GM21825 (cell line): Measurements from ENCODE around the gene GRK5.

Experiments
- ATAC-seq: cut with Tn5 transposase; IDR thresholded peaks from one replicate; pipeline ENCODE4 v1.9.1; 2021; ENCODE audit warnings: mild to moderate bottlenecking, moderate library complexity; ENCODE audit not compliant: unreplicated experiment

GRK5 gene

DNA sequence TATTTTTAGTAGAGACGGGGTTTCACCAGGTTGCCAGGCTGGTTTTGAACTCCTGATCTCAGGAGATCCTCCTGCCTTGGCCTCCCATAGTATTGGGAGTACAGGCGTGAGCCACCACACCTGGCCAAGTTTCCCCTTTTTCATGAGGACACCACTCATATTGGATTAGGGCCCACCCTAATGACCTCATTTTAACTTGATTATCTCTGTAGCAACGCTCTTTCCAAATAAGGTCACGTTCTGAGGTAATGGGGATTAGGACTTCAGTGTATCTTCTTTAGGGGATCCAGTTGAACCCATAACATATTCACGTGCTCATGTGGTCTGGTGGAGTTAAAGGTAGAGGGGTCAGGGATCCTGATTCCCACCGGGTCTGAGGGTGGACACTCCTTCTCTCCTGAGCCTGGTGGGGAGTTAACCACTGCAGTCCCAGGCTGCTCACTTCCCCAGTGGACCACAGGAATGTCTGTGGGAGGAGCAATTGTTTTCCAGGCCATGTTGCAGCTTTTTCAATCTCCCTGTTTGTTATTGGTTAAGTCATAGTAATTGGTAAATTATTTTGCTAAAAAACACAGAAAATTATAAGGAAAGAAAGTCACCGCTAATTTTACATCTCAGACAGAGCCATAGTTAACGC is 130.5 kb downstream of the GRK5 start:
- no peak for ATAC-seq

DNA sequence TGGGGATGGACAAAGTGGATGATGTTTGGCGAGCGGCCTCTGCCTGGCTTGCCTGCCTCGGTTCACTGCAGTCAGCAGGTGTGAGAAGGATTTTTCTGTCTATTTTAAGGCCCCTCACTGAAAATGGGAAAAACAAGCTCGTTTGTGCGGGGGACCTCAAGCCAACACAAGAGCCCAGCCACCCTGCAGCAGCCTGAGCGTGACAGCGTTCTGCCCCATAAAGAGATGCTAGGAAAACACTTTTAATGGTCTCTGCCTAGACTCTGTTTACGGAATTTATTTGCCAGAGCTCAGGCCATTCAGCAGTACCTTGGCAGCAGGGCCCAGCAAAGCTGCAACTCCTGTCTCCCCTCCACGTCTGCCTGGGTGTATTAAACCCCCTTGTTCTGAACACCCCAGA is 131.7 kb downstream of the GRK5 start:
- no peak for ATAC-seq

DNA sequence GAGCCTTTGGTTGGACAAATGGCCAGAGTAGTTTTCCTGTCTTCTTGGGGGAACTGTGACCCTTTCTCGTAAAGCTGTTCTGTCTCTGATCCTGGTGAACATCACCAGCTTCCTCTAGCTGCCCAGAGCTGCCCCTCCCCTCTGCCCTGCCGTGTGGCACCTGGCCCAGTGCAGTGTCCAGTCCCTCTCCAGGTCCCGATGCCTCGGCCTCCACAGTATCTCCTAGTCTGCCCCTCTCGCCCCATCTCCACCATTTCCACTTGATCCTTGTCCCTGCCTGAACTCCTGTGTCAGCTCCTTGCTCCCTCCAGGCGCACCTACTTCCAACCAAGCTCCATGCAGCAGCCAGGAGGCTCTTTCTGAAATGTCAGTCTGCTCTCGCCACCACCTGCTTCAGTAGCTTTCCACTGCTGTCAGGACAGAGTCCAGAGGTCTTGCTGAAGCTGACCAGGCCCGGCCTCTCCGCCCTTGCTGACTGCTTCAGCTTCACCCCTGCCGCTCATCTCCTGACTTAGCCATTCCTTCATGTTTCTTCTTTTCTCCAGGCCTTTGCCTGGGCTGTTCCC is 133.6 kb downstream of the GRK5 start:
- no peak for ATAC-seq

DNA sequence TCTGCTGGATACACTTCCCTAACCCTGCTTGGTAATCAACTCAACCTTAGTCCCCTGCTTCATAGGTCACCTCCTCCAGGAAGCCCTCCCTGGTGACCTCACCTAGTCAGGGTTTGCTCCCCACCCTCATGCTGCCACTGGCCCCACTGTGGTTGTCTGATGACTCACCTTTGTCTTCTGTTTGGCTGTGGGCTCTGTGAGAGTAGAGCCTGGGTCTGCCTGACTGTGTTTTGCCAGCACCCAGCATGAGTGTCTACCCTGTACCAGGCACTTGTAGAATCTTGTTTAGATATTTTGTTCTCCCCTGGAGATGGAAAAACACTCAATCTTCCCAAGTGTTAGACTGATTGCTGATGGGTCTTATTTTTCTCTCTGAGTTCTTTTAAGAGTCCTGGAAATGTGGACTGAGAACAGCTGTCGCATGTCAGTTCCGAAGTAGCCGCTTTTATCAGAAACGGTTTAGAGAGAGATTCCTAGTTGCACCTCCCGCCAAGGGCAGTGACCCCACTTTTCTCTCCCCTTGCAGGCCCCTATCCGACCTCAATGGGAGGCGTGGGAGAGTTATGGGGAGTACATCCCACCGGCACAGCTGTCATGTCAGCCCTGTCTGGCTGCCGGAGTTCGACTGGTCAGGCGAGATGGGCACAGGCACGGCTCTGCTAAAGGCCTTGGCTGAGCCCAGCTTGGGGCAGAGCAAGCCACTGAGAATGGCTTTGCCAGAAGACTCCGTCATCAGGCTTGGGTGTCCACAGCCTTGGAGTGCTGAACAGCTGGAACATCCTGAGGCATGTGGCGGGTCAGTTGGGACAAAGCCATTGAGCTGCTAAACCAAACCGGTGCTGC is 134.3 kb downstream of the GRK5 start:
- ATAC-seq = peak; percentile 63

DNA sequence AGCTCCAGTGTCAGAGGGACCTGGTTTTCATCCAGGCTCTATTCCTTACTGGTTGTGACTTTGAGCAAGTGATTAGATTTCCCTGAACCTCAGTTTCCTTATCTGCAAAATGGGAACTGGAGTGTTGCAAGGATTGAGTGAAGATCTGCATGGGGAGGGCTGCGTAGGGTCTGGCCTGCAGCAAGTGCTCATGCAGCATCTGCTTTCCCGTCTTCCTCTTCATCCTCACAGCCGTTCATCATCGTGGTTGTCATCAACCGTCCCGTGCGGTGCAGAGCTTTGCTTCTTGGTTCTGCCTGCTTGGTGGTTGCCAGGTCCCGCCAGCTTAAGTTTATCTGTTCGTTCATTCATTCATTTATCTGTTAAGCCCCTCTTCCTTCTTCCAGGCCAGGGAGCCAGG is 135.0 kb downstream of the GRK5 start:
- no peak for ATAC-seq

DNA sequence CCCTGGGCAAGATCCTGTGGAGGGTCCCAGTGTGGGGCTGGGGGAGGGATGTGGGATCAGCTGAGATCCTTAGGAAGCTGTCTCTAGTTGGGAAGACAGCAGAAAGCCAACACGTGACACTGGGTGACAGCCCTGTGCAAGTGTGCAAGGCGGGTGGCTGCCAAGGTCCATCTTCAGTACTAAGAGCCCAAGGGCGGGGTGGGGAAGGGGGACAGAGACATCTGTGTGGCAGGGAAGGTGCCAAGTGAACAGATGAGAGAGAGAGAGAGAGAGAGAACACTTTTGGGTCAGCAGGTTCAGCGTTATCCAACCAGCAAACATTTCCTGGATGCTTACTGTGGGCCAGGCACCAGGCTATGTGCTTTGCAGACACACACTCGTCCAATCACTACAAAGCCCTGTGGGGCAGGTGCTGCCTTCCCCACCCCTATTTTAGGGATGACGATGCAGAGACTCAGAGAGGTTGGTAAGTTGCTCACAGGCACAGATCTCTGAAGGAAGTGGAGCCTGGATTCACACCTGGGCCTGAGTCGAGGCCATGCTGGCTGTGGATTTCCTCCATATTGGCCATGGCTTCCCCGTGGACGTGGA is 135.7 kb downstream of the GRK5 start:
- no peak for ATAC-seq

DNA sequence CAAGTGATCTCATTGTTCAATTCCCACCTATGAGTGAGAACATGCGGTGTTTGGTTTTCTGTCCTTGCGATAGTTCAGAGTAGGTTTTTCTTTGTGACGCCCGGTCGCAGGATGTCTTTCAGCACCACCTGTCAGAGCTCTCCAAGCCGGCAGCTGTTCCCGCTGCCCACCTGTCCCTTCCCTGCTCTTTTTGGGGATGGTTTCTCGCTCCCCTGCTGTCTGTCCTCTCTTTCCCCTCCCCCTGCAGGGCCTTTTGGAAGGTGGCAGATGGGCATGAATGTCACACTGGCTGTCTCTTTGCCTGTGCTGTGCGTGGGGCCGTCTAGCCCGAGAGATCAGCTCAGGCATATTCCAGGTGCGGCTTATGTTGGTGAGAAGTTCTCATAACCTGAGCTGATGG is 137.0 kb downstream of the GRK5 start:
- no peak for ATAC-seq

DNA sequence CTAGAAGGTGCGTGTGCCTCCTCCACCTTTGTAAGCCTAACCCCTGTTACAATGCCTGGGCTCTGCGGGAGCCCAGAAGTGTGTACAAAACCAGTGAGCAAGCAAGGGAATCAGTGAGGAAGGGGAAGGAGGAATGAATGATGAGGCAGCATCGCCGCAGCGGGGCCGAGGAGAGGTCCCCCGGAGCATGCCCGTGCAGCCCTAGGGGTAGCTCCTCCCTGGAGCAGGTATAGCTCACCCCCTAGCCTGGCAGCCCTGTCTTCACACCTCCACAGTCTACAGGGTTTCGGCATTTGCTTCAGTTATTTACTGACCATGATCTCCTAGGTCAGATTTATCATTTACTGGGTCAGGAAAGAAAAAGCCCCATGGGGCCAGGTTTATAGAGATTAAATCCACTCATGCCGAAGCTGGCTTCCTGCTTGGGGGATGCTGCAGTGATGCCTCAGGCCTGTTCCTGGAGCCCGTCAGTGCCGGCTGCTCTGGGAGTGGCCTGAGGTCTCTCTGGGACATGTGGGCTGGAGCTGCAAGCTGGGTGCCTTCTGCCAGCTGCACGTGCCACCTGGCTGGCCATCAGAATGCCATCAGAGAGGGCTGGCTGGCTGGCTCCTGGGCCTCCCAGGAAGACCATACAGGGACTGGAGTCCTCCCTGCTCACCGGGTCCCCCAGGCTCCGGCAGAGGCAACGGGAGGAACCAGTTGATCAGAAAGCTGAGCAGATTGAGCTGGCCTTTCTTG is 138.9 kb downstream of the GRK5 start:
- ATAC-seq = no peak

DNA sequence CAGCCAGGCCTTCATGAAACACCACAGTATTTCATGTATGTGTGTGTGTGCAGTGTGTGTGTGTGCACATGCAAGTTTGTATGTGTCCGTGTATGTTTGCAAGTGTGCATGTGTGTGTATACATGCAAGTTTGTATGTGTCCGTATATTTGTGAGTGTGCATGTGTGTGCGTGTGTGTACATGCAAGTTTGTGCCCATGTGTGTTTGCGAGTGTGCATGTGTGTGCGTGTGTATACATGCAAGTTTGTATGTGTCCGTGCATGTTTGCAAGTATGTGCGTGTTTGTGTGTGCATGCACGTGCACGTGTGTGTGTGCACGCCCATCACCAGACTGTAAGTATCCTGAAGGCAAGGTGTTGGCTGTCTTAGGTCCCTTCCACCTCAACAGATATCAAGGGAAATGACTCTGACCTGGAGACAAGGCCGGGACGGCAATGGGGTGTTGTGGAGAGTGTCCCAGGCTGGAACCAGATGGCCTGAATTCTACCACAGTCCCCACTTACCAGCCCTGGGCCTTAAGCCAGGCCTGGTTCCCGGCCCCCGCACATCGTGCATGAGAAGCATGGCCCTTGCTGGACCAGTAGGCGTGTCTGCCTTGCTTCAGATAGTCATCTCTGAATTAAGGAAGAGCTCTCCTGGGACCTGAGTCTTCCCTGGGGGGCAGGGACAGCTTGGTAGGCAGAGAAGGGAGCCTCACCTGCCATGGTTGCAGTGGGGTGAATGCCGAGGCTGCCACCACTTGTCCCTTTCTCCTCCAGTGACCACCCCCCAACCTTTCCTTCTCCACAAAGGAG is 140.0 kb downstream of the GRK5 start:
- ATAC-seq = no peak

DNA sequence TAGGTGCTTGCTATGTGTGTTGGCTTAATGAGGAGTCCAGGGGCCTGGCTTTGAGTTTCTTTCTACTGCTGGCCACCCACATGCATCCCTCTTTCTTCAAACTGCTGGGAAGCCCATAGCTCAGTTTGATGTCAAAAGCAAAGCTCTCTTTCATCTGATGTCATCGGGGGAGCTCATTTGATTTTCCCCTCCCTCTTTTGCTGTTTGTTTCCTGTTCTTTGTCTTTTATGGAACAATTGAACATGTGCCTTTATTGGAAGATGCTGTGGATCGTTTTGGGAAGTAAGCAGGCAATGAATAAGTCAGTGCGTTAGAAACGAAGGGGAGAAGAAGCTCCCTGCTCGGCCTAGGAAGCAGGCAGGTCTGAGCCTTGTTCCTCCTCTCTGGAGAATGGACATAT is 140.7 kb downstream of the GRK5 start:
- no peak for ATAC-seq

DNA sequence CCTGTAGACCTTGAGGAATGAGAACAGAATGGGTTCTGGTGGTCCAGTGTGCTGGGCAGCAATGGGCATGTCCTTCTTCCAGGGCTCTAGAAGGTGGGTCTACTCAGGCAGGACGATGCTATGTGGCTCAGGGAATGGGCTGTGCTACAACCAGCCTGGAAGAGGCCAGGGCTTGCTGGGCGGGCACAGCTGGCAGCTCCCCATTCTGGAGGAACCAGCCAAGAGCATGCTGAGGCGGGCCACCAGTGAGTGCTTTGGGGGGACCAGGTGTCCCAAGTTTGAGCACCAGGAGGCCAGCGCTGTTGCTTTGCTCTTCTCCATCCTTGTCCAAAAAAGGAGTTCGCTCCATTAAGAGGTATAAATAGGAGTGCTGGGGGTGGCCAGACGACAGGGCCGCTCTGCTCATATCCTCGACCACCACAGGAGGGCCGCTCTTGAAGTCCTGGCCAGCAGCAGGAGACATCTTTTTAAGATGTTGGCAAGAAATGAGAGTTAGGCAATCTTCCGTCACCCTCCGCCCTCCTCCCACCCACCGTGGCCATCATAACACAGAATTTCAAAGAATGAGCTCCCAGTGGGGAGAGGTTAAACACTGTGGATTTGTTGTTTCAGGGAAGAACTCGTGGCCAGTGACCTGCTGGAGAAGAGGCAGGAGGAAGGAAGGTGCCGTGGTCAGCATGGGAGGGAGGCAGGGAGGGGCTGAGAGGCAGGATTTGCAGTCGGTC is 141.3 kb downstream of the GRK5 start:
- no peak for ATAC-seq

DNA sequence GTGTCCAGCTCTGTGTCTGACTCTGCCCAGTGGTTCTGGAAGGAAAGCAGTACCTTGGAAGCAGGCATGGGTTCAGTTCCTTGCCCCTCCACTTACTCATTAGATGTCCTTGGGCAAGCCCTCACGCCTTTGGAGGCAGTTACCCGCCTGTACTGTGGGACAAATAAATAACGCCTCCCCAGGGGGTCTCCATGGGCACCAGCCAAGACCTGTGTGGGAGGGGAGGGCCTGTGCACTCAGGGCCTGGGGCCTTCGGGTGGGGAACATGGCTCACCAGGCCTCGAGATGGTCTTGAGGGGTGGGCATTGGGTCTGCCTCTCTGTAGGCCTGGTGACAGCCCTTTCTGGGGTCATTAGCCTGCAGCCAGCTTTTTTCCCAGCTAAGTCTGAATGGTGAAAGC is 142.0 kb downstream of the GRK5 start:
- ATAC-seq = no peak

DNA sequence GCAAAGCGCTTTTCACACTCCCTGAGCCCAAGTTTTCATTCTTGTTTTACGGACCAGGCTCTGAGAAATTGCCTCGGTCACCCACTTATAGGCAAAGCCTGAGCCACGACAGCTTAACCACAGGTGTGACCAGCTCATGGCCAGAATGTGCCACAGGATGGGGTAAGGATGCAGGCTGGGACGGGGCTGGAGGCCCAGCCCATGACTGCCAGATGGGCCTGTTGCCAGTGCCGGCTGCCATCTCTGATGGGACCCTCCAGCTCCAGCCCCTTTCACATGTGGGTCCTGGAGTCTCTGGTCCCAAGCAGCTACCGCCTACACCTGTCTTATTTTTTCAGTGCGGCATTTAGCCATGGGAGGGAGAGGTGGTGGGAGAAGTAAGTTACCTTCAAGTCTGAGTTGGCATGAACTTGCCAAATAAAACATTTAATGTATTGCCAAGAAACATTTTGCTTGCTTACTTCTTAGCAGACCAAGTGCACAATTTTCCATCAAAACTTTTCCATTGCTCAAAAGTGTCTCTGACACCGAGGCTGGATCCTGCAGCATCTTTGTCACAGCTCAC is 142.6 kb downstream of the GRK5 start:
- ATAC-seq = no peak

DNA sequence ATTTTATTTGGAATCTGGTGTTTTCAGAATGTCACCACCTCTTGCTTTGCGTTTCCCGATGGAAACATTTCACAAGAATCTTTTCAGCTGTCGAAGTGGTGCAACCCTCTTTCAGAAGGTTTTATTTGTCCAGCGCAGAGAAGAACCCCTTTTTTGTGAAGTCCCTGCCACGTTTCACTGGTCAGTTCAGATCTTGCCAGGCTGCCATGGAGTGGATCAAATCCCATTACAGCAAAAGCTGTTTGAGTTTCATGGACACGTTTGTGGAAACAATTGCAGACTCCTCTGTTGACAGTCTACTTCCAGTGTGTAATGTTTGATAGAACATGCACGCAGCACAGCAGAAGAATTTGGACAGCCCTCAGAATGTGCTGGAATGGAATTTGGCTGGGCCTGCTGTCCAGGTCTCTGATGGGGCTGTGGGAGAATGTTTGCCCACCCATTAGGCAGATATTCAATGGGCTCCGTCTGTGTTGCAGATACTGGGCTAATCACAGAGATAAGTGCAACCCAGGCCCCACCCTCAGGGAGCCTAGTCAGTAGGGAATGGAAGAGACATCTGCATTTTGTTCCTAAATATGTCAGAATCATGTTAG is 143.2 kb downstream of the GRK5 start:
- ATAC-seq = no peak

DNA sequence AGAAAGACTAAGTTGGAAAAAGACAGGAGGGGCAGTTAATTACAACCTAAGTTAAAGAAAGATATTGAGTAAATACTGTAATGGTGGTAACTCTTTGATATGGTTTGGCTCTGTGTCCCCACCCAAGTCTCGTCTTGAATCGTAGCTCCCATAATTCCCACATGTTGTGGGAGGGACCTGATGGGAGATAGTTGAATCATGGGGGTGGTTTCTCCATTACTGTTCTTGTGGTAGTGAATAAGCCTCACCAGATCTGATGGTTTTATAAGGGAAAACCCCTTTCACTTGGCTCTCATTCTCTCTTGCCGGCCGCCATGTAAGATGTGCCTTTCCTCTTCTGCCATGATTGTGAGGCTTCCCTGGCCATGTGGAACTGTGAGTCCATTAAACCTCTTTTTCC is 143.8 kb downstream of the GRK5 start:
- ATAC-seq = no peak

DNA sequence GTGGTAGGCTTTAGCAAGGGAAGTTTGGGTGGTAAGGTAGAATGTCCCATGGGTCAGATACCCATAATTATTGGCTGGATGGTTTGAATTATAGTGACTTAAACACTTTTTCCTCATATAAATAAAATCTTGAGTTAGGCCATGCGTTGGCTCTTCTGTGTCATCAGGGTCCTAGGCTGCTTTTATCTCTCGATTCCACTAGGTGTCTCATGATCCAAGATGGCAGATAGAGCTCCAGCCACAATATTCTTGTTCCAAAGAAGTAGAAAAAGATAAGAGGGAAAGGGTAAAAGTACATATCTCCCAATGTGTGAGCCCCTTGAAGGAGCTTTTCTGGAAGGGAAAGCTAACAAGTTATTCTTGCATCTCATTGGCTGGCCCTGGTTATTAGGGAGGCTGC is 144.7 kb downstream of the GRK5 start:
- ATAC-seq = no peak

DNA sequence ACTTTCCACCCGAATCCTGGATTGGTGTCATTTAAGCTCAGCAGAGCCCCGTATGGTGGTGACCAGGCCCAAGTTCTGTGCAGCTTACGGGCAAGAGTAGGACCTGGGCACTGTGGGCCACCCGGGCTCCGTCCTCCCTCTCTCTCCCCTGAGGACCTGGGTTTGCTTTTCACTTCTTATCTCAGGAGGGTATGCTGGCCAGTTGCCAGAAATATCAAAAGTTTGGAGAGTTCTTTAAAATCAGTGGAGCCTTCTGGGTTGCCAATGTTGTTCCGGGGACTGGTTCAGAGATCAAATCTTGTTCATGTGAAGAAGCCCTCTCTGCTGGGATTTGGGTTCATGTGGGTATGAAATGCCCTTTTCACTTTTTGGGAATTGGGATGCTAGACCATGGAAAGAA is 145.4 kb downstream of the GRK5 start:
- ATAC-seq = no peak

DNA sequence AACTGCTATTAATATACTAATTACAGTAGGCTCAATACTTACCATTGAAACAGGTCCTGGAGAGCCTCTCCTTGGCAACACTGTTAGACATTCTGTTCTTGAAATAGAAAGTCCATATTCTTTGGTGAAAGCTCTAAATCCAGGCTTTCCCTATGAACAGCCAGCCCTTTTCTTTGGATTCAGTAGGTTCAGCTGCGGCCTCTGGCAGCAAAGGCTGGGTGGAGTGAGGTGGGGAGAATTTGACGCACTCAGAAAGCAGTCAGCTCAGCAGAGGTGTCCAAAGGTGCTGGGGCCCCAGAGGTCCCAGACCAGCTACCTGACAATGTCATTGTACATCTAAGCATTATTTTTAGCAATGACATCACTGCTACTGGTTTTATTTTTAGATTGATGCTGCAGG is 146.1 kb downstream of the GRK5 start:
- no peak for ATAC-seq

DNA sequence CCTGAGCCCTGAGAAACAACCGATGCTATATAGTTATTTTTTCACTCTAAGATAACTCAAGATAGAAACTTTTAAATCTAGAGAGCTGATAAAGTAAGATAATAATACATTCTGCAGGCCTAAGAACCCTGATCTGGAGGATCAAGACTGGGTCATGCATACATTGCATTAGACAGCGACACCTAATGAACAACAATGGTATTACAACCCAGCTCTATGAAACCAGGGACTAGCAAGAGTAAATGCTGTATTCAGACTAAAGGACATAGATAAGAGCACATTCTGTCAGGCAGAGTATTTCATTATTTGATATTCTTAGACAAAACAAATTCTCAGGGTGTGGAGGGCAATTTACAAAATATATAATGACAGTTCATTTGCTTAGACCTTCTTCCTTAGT is 148.6 kb downstream of the GRK5 start:
- ATAC-seq = no peak
